GM21528 (cell line): ENCODE measurements around the gene TSPAN11.

ENCODE experiments used
- ATAC-seq: cut with Tn5 transposase; IDR thresholded peaks from one replicate; pipeline ENCODE4 v1.9.1; 2021; ENCODE audit warnings: mild to moderate bottlenecking, moderate library complexity; ENCODE audit not compliant: unreplicated experiment, low FRiP score

The TSPAN11 gene

DNA sequence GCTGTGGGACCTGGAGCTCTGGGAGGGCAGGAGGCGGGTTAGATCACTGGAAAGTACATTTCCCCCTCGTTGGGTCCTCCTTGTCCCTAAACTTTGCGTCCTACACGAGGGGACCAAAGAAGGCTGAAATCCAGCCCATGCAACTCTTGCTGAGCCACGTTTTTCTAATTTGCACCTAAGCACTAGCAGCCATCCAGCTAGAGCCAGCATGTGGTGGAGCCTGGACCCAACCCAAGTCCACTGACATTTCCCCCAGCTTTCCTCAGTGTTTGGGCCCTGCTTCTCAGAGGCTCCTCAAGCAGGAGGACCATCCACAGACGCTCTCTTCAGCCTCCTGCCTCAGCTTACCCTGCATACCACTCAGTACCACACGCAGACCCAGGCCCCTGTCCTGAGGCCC is 49.7 kb downstream of the TSPAN11 start:
- no peak for ATAC-seq

DNA sequence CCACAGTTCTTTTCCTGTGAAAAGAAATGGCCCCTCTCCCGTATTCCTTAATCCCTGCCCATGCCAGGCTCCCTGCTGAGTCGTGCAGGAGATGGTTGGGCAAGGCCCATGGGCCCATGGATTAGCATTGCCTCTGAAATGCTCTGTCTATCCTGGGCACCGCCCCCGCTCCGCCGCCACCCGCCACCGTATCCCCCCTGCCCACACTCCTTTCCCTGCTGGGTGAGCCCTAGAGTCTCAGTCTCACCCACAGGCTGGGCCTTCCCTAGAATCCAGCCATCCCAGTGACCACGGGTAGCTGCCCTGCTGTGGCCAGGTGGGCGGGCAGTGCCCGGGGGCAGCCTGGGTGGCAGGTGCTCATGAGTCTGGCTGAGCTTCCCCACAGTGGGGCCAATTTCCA is 50.6 kb downstream of the TSPAN11 start:
- ATAC-seq, result no peak

DNA sequence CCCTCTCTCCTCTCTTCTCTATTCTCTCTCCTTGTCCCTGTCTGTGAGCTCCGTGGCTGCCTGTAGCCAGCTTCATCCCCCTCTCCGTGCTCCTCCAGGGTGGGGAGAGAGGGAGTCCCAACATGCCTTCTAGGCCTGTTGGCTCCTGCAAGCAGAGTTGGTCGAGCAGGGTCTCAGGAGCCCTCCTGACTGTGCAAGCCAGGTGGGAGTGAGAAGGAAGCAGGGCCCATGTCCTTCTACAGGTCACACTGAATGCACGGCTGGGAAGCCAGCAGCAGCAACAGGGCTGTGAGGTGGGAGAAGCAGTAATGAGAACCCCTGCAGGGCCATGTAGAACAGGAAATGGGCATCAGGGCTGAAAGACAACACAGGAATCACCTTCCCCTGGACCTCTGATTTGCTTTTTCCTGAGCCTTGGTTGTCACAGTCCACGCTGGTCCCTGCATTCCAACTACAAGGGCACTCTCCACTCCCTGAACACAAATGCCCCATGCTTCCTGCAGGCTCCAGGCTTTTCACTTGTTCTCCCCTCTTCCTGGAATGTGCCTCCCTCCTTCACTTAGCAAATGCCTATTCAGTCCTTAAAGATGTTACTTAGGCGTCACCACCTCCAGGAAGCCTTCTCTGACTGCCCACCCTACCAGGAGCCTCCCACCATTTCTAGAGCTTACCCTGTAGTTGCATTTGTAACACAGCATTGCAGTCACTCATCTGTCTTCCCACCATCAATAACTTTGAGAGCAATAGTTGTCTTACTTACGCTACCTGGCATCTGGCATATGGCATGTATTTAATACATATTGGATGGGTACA is 51.2 kb downstream of the TSPAN11 start:
- ATAC-seq, result no peak

DNA sequence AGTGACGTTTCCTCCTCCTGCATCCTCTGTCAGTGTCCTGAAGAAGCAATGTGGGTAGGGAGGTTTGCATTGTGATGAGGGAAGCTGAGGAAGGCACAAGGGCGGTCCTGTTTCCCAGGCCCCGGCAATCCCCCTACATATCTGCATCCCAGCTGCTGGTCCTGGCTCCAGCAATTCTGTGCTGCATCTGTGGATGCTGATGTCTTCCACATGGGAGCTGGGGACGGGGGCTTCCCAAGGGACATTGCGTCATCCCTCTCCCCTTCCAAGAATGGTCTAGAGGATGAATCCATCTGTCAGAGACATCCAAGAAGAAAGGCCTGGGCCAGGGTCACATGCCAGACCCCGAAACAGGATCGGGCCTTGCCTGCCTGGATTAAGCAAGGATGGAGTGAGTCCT is 52.1 kb downstream of the TSPAN11 start:
- ATAC-seq, result no peak

DNA sequence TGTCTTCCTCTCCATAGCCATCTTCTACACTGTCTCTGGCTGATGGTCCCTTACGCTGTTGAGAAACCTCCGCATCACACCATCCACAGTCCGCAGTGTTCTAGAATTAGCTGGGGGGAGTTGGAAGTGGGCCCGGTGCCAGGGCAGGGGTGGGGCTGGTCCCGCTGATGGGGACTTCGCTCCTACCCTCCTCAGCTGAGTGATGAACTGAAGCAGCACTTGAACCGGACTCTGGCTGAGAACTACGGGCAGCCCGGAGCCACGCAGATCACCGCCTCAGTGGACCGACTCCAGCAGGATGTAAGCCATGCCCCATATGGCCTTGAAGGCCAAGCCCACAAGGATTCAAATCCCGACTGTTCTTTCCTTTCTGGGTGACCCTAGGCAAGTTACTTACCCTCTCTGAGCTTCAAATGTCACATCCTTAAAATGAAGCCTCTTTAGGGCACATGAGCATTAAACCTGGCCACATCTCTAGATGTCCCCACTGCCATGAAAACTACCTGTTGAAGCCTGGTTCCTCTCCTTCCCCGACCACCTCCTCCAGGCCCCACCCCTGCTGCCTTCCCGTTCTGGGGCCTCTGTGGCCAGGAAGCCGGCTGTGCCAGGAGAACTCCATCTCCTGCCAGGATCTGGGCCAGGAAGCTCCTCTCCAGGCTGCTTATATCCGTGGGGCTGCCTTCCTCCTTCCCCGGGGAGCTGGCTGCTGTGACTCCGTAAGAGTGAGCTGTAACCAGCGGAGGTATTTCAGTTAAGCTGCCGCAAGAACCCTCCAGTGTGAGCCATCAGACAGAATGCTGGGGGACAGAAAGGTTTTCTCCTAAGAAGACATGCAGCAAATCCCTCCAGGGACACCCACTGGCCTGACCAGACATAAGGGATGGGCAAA is 53.1 kb downstream of the TSPAN11 start:
- ATAC-seq, result no peak

DNA sequence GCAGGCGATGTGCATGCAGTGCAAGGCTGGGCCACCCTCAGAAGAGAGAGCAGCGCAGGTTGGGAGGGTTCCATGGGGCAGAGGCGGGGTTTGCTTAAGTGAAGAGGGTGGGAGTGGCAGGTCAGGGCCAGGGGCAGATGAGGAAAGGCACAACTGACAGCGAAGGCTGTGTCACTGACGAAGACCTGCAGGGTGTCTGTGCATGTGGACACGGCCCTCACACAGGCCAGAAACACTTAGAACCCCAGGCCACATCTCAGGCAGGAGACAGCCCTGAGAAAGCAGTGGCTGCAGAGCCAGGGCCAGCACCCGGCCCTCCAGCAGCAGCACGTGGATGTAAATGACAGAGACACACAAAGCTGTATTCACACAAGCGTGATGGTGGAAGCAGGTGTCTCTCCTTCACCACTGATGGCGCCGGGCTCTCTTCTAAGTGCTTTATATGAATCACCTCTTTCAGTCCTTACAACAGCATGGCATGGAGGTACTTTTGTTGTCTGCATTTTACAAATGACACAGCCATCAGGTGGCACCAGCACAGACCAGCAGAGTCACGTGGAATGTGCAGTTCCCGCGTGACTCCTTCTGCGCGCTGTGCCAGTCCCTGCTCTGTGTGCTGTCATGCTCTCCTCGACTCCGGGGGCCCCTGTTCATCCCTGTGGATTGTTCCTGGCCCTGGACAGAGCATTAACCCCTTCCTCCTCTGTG is 54.6 kb downstream of the TSPAN11 start:
- ATAC-seq, result no peak

DNA sequence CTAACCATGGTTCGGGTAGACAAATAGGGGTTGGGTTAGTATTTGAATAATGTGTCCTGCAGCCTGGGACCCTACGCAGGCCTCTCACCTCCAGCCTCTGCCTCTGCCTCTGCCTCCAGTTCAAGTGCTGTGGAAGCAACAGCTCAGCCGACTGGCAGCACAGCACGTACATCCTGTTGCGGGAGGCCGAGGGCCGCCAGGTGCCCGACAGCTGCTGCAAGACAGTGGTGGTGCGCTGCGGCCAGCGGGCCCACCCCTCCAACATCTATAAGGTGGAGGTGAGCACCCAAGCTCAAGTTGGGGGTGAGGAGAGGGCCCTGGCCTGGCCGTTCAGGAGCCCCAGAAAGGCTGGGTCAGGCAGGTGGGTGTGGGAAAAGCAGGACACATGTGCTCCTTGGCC is 55.9 kb downstream of the TSPAN11 start:
- ATAC-seq, result no peak

DNA sequence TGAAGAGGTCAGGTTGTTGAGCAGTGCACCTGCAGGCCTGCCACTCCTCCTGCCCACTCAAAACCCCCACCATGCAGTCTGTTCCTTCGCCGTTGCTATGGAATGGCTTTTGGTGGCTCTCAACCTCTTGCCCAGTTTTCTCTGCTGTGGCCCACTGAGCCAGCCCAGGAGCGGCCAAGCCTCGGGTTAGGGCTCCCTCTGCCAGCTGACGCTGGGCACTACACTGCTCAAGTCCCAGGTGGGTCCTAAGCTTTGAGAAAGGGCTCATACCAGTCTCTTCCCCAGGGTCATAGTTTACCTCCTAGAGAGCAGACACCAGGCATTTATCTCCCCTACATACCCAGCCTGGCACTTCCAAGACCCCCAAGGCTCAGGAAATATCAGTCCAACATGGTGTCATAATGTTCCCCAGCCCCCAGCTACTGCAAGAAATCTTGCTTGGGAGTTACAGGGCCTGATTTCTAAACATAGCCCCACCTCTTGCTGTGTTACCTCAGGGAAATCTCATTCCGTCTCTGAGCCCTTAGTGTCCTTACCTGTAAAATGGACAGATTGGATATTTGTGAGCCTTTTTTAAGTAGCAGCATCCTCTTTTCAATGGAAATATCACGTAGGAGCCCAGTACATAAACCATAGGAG is 59.4 kb downstream of the TSPAN11 start:
- no peak for ATAC-seq

DNA sequence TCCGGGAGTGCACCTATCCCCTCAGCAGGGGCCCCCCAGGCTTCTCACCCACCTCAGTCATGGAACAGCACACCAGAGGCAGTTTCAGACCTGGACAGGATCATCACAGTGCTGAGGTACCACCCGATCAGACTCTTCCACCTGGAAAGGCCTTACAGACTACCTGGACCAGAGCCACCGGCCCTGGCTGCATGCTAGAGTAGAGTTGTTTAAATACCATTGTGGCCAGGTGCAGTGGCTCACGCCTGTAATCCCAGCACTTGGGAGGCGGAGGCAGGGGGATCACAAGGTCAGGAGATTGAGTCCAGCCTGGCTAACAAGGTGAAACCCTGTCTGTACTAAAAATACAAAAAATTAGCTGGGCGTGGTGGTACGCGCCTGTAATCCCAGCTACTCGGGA is 61.5 kb downstream of the TSPAN11 start:
- ATAC-seq, result no peak

DNA sequence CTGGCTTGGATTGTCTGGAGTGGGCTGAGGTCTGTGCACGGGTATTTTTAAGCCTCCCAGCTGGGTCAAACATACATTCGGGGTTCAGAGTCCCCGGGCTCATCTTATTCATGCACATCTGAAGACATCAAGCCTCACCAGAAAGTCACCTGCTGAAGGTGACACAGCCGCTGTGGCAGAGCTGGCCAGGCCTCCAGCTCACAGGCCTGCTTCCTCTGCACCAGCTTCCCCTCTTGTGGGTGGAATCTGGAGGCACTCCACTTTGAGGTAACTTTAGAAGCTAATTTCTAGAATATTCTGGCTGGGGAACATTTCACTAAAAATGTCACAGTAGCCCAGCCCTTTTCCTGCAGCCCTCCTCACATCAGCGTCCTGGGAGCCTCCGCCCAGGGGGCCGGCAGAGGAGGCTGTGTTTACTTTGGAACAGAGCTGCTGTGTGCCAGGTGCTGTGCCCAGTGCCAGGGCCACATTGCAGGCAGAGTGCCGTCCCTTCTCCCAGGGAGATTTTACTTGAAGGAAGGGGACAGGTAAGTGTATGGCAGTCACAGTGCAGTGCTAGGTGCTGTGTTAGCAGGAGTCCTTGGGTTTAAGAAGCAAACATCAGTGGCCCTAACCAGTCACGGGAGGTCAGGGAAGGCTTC is 62.2 kb downstream of the TSPAN11 start:
- ATAC-seq, result no peak

DNA sequence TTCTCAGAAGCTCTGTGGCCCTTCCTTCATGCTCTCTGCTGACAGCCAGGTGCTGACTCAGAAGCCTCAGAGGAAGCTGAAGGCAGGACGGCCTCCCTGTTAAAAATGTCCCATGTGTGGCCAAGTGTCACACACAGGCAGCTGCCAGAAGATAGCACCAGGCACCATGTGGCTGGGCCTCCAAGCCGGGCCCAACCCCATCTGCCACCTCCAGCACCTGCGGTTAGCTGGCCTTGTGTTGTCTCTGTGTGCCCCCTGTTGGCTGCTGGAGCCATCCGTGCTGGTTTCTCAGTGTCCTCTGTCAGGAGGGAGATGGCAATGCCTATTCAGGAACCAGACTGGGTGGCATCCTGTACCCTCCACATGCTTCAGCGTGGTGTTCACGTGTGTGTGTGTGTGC is 63.2 kb downstream of the TSPAN11 start:
- ATAC-seq, result no peak

DNA sequence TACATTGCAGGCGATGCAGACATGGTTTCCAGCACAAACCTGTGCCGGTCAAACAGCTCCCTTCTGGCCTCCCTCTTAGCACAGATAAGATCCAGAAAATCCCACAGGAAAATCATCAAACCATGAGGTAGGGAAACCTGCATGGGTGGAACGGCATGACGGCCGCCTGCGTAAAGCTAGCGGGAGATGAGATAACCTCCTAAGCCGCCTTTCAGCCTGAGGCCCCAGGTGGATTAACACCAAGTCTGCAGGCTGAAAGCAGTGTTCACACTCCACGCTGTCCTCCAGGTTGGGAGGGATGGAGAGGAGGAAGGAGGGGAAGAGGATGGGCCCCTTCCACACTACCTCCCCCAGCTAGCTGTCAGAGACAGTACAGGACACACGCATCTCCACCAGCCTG is 63.8 kb downstream of the TSPAN11 start:
- ATAC-seq, result no peak

DNA sequence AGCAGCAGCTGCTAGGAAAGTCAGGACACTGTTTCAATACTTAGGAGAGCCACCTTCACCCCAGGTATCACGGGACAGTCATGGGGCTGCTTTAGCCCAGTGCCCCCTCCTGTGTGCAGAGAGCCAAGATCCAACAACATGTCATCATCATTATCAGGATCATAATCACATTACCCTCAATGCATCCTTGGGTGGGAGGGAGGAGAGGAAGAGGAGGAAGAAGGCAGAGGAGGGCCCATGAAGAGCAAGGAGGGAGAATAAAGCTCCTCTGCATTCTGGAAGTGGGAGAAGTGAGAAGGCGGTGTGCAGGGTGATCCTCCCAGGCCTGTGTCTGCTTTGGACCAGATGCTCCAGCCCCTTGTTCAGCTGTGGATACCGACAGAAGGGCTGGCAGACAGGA is 64.2 kb downstream of the TSPAN11 start:
- no peak for ATAC-seq

DNA sequence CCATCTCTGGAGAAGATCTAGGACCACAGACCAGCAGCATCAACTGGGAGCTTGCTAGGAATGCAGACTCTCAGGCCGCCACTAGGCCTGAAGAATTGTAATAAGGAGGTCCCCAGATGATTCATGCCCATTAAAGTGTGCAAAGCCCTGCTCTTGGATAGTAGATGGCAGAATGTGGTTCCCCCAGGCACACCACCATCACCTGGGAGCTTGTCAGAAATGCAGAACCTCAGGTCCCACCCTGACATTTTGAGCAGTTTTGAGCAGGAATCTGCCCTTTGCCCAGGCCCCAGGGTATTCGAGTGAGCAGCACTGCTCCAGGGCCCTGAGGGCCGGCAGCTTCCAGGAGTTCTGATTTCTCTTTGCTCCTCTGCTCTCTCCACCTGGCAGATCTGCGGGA is 64.9 kb downstream of the TSPAN11 start:
- ATAC-seq, result no peak

DNA sequence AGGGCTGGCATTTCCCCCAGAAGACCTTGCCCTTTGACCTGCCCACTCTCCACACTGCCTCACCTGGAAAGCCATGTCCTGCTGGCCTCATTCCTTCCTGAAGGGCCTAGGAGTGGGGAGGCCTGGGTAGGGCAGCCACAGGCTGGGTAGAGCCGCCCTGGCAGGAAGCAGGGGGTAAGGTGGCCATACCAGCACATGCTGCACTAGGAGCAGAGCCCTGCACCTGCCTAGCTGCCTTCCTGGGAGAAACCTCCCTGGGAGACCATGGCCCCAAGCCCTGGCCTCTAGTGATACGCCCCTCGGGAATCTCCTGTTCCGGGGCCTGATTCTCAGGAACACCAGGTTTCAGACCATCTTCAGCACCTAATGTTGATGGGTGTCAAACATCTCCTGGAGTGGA is 65.8 kb downstream of the TSPAN11 start:
- ATAC-seq, result no peak

DNA sequence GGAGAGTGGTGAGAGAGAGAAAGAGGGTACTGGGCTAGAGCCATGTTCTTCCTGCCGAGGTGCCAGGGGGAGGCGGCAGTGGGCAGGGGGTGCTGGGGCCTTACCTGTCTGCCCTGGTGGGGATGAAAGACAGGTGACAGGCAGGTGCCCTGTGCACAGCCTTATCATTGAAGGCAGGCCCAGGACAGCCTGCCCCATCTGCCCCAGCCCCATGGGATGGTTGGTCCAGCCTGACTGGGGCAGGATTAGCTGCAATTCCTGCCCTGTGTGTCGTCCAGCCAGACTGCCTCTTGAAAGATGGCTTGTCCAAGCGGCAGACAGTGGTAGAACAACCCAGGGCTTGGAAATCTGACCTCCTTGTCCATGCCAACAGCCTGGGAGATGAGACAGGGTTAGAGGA is 67.2 kb downstream of the TSPAN11 start:
- ATAC-seq, result no peak

DNA sequence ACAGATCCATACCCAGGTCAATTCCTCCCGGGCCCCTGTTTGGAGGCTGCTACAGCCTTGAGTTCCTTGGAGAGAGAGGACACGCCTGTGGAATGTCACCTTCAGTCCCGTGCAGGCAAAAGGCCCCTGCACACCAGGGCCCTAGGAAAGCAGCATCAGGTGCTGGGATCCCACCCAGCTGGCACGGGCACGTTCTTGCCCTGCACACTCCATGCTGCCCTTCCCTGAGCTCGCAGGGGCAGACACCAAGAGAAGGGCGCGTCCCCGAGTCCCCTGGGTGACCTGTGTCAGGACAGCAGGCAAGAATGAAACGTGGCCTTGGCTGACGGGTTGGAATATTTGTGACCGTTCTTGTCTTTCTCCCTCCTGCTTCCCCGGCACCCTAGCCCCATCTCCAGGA is 67.7 kb downstream of the TSPAN11 start:
- no peak for ATAC-seq

DNA sequence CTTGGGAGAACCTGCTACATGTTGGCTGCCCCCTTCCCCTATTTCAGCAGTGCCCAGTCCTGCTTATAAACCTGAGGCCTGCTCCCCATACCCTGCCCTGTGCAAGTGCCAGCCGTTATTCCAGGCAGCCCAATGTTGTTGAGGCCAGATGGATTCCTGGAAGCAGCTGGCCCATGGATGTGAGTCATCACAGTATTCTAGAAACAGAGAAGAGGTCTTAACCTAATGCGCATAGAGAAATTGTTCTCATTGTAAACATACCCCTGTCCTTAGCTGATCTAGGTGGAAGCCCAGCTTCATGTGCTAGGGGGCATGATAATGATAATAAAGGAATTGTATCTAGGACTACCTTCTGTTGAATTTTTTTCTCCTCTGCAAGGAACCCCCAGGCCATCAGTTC is 69.7 kb downstream of the TSPAN11 start:
- ATAC-seq, result no peak

DNA sequence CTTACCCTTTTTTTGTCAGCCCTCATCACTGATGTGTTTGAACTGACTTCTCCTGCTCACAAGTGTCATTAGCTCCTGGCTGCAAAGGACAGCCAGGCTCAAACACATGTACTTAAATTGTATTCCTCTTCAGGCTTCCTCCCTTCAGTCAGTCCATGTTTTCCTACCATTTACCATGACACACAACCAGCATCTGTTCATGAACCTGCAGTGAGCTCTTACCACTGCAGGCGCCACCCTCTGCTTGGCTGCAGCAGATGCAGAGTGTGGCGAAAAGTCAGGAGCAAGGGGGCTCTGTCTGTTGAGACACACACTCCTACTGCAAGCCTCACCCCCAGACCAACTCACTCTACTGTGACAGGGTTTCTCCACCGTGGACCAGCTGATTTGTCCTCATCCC is 70.2 kb downstream of the TSPAN11 start:
- no peak for ATAC-seq

DNA sequence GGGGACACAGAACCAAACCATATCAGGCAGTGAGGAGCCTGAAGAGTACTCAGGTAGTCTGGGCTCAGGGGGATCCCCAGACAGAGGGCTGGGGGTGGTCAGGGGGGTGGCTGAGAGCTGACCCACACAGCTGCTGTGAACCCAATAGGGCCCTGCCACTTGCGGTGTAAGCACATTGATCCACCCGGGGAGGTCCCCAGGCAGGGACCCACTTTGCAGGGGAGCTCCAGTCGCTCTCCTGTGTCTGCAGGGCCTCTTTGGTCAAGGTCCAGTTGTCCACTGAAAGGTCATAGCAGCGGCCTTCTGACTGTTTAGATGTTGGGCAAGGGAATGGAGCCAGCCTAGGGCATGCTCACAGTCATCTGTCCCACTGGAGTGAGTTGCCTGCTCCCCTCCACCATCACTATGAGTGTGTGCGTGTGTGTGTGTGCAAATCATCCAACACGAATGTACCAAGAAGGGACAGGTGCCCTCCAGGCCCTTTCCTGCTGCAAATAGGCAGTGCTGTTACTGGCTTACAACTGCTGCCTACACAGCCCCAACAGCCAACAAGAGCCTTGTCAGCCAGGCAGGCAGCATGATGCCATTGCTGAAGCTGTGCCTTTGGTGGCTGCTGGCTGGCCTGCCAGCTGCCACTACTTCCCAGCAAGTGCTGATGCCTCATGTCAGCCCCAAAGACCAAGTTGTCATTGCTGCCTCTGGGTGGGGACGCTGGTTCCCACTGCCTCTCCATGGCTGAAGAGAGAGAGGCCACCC is 71.3 kb downstream of the TSPAN11 start:
- no peak for ATAC-seq
